Activated CD8-positive, alpha-beta memory T cell treated with anti-CD3 and anti-CD28 coated beads, Interleukin-2, amount 10 ng/mL, durations not matched to agents 7 days and 5 days (primary cell): ENCODE results near the gene OGDH. TPM values are rescaled to one million over a fixed set of nuclear protein-coding genes. Genes with fewer than 3 reads are reported as not detected.

Source experiments
- ATAC-seq: fragments of 150-1000 bp; cut with Tn5 transposase; one replicate; pipeline ENCODE4 v1.10.0; 2021; ENCODE audit warnings: moderate library complexity
- CTCF ChIA-PET: fragments of 350-600 bp; sonication (Branson Sonifier 250); formaldehyde crosslinking; loops from one replicate; lab custom pipeline; 2021; ENCODE audit warnings: antibody characterized with exemption; lab: Charles Lee
- DNase-seq: peaks from one replicate; pipeline ENCODE4 v3.0.0-alpha.2; 2020
- H3K27ac Mint-ChIP-seq: one replicate; pipeline ENCODE4 v1.8.0; 2021; ENCODE audit warnings: mild to moderate bottlenecking, mixed read lengths
- H3K27me3 Mint-ChIP-seq: one replicate; pipeline ENCODE4 v1.8.0; 2021; ENCODE audit warnings: mixed read lengths
- H3K36me3 Mint-ChIP-seq: one replicate; pipeline ENCODE4 v1.8.0; 2021; ENCODE audit warnings: mild to moderate bottlenecking, mixed read lengths
- H3K4me1 Mint-ChIP-seq: one replicate; pipeline ENCODE4 v1.8.0; 2021; ENCODE audit warnings: mixed read lengths
- H3K4me3 Mint-ChIP-seq: one replicate; pipeline ENCODE4 v1.8.0; 2021; ENCODE audit warnings: mild to moderate bottlenecking, moderate library complexity, mixed read lengths
- H3K9me3 Mint-ChIP-seq: one replicate; pipeline ENCODE4 v1.8.0; 2022; ENCODE audit warnings: low read depth, mixed read lengths
- total RNA-seq, 2 experiments: library from RNA; stranded (reverse); gene quantifications; one replicate each; pipeline ENCODE4 v1.2.3, GENCODE V29; 2021

Gene OGDH
- total RNA-seq, 2 experiments from 2014 or later: 134 to 136 TPM

DNA sequence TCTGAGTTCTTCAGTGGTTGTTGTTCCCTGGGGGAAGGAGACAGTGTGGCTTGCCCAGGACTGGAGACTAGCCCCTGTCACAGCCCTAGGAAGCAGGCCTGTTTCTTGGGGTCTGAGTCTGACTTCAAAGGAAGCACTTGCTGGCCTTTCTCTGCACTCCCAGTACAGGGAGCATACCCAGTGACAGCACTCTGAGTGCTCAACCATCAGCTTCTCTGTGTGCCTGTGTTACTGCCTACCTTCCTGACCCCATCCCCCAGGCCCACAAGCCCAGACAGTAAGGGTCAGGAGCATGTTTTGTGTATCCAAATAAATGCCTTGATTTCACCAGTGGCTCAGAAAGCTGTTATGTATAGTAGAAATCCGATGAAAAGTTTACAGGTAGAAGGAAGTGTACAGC, 48.9 kb downstream of the OGDH start:
- Mint-ChIP-seq H3K4me3 (no peak overlapping the region), H3K9me3 (peaks cover under 1% of the 10 kb centered on the region), H3K4me1 (peaks cover 6% of the 10 kb centered on the region), H3K27me3 (no peaks in the 10 kb centered on the region), H3K27ac (peak overlapping the region; percentile 8), H3K36me3 (peaks cover 65% of the 10 kb centered on the region)
- ATAC-seq: no peak
- CTCF ChIA-PET: interaction anchor here (0.8 kb wide), 1 partner anchor 21 kb away, joined by 3 read pairs; no protein-coding TSS in a partner anchor
- DNase-seq: no peak

GRCh38 chr7:44658979-44659378, 52.6 kb downstream of the OGDH start:
- Mint-ChIP-seq H3K4me1 (peaks cover 6% of the 10 kb centered on the region), H3K4me3 (no peak overlapping the region), H3K36me3 (peaks cover 73% of the 10 kb centered on the region), H3K9me3 (peaks cover 11% of the 10 kb centered on the region), H3K27ac (no peak overlapping the region), H3K27me3 (no peaks in the 10 kb centered on the region)
- CTCF ChIA-PET: interaction anchor here (0.7 kb wide), 1 partner anchor 13 kb away, joined by 3 read pairs; no protein-coding TSS in a partner anchor
- ATAC-seq (no peak), DNase-seq (no peak)

GRCh38 chr7:44661233-44661632, 54.8 kb downstream of the OGDH start:
- ATAC-seq: no peak
- H3K4me3 Mint-ChIP-seq: no peak overlapping the region
- CTCF ChIA-PET: no interaction called here
- H3K27me3 Mint-ChIP-seq: no peaks in the 10 kb centered on the region
- peaks cover 6% of the 10 kb centered on the region for H3K4me1 Mint-ChIP-seq
- H3K27ac Mint-ChIP-seq: no peak overlapping the region
- H3K36me3 Mint-ChIP-seq: peaks cover 68% of the 10 kb centered on the region
- peaks cover 11% of the 10 kb centered on the region for H3K9me3 Mint-ChIP-seq
- DNase-seq: no peak

DNA sequence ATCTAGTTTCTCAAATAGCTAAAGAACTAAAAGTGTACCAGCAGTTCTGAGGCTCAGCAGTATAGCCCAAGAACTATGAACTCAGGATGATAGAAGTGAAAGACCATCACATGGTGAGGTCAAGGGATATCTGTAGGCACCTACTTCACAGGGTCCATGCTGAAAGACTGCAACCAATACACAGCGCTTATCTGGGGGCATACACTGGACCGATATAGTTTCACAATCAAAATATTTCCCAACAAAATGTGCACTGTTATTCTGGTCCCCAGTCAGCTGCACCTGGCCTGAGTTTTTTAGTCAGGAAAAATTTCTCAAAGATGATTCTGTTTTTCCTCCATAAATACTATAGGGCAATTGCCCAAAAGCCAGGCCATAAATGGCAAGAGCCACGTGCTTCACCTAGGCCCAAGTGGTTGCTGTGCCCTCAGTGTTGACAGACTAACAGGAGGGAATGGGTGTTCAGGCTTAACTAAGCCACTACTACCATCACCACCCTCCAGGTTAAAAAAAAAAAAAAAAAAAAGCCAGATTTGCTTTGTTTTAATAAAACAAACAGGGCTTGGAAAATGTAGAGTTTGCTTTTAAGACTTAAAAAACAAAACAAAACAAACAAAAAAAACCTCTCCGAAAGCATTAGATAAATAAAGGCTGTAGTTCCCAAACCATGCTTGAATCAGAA, 58.5 kb downstream of the OGDH start:
- peaks cover 53% of the 10 kb centered on the region for H3K36me3 Mint-ChIP-seq
- CTCF ChIA-PET: interaction anchor here (0.5 kb wide), 1 partner anchor 209 kb away, joined by 3 read pairs; no protein-coding TSS in a partner anchor

DNA sequence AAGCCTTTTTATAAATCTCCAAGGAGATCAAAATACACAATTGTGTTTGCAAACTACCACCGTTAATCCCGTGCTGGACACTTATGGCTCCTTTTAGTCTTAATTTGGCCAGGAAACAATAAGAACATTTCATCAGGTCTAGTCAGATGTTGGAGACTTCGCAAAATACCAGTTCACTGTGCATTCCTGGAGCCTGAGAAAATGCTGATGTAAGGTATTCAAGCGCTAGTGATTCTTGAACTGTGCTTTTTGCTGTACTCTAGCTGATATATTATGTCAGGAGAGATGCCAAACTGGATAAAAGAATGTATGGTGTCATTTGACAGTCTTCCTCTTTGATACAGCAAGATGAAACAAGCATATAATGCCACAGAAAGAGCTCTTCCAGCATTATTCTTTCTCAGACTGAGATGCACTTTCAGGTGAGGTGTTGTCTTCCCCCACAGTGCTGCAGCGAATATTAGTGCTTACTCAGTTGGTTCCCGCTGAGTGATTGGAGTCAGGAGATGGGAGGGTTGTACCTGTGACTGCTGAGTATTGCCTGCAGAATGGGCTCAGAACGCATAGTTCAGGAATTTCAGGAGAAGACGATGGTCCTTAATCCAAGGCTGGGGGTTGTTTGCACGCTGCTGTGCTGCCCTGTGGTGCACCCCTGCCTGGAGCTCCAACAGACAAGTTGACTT, 59.2 kb downstream of the OGDH start:
- H3K9me3 Mint-ChIP-seq: peaks cover 7% of the 10 kb centered on the region
- no peak overlapping the region for H3K27ac Mint-ChIP-seq
- peaks cover 2% of the 10 kb centered on the region for H3K4me1 Mint-ChIP-seq
- no peak for DNase-seq
- no peaks in the 10 kb centered on the region for H3K27me3 Mint-ChIP-seq
- no peak for ATAC-seq
- H3K4me3 Mint-ChIP-seq: no peak overlapping the region
- CTCF ChIA-PET: interaction anchor here (0.5 kb wide), 1 partner anchor 208 kb away, joined by 3 read pairs; no protein-coding TSS in a partner anchor
- peaks cover 49% of the 10 kb centered on the region for H3K36me3 Mint-ChIP-seq

More for the DNA sequence above, 58.5 kb downstream of the OGDH start:
- H3K9me3 Mint-ChIP-seq: peaks cover 11% of the 10 kb centered on the region
- H3K4me3 Mint-ChIP-seq: no peak overlapping the region
- H3K27me3 Mint-ChIP-seq: no peaks in the 10 kb centered on the region
- H3K4me1 Mint-ChIP-seq: peaks cover 2% of the 10 kb centered on the region
- ATAC-seq: no peak
- H3K27ac Mint-ChIP-seq: no peak overlapping the region
- no peak for DNase-seq

DNA sequence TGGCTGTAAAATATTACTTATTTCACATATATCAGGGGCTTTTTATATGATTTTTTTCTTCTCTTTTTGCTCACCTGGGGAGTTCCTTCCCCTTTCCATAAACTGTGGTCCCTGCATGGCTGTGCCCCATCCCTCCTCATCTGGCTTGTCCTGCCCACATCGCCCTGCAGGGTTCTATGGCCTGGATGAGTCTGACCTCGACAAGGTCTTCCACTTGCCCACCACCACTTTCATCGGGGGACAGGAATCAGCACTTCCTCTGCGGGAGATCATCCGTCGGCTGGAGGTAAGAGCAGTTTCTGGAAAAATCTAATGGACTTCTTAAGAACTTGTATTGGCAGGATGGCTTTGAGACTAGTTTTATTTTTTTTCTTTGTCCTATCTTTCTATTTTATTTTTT, 60.1 kb downstream of the OGDH start:
- H3K9me3 Mint-ChIP-seq: peaks cover 2% of the 10 kb centered on the region
- CTCF ChIA-PET: no interaction called here
- peaks cover 45% of the 10 kb centered on the region for H3K36me3 Mint-ChIP-seq
- peaks cover 2% of the 10 kb centered on the region for H3K4me1 Mint-ChIP-seq
- no peak overlapping the region for H3K27ac Mint-ChIP-seq
- ATAC-seq (no peak), DNase-seq (no peak)
- H3K4me3 Mint-ChIP-seq: no peak overlapping the region
- H3K27me3 Mint-ChIP-seq: no peaks in the 10 kb centered on the region

DNA sequence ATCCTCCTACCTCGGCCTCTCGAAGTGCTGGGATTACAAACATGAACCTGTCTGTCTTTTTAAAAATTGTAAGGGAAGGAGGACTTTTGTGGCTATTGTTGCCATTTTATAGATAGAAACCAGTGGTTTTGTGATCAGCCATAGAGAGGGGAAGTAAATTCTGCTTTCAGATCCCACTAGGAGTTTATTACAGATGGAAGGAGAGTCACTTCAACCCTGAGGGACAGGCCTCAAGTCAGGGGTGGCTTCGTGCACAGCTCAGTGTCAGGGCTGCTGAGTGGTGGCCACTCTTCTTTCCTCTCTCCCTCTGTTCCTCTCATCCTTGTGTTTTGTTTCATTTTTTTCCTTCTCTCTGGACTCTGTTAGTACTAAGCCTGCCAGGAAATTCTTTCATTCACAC, 60.8 kb downstream of the OGDH start:
- peaks cover 43% of the 10 kb centered on the region for H3K36me3 Mint-ChIP-seq
- H3K4me1 Mint-ChIP-seq: peaks cover 2% of the 10 kb centered on the region
- DNase-seq (no peak), ATAC-seq (no peak)
- no peaks in the 10 kb centered on the region for H3K27me3 Mint-ChIP-seq
- H3K9me3 Mint-ChIP-seq: peaks cover under 1% of the 10 kb centered on the region
- H3K4me3 Mint-ChIP-seq: no peak overlapping the region
- H3K27ac Mint-ChIP-seq: no peak overlapping the region
- CTCF ChIA-PET: no interaction called here

DNA sequence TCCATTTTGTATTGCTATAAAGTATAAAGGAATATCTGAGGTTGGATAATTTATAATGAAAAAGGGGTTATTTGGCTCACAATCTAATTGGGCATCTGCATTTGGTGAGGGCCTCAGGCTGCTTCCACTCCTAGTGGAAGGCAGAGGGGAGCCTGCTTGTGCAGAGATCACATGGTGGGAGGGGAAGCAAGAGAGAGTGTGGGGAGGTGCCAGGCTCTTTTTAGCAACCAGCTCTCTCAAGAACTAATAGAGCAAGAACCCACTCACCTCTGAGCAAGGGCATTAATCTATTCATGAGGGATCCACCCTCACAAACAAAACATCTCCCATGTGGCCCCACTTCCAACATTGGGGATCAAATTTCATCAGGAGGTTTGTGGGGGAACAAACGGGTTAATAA, 64.6 kb downstream of the OGDH start:
- ATAC-seq (no peak), DNase-seq (no peak)
- no peak overlapping the region for H3K4me3 Mint-ChIP-seq
- CTCF ChIA-PET: no interaction called here
- peak overlapping the region; percentile 65 for H3K27ac Mint-ChIP-seq
- H3K27me3 Mint-ChIP-seq: no peaks in the 10 kb centered on the region
- peaks cover 53% of the 10 kb centered on the region for H3K36me3 Mint-ChIP-seq
- peaks cover 2% of the 10 kb centered on the region for H3K4me1 Mint-ChIP-seq
- H3K9me3 Mint-ChIP-seq: no peaks in the 10 kb centered on the region

- Mint-ChIP-seq H3K4me3 (no peak overlapping the region), H3K4me1 (no peaks in the 10 kb centered on the region), H3K27ac (no peak overlapping the region), H3K9me3 (no peaks in the 10 kb centered on the region), H3K36me3 (peaks cover 46% of the 10 kb centered on the region), H3K27me3 (no peaks in the 10 kb centered on the region)
- ATAC-seq (no peak), DNase-seq (no peak)
- CTCF ChIA-PET: no interaction called here
These were observed 66.9 kb downstream of the OGDH start for GRCh38 chr7:44673324-44673723.

- H3K27ac Mint-ChIP-seq: no peak overlapping the region
These were observed 67.3 kb downstream of the OGDH start for GRCh38 chr7:44673771-44674170.

DNA sequence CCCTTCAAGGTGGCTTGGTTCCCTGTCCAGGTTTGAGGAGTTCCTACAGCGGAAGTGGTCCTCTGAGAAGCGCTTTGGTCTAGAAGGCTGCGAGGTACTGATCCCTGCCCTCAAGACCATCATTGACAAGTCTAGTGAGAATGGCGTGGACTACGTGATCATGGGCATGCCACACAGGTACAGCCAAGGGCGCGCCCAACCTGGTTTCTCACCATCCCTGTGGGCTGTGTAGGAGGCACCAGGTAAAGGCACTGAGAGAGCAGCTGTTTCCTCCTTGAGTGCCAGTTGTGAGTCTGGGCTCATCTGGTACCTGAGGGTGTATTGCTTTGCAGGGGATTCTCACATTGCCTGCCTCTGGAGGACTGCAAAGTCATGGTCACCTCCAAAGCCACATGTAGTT, 68.0 kb downstream of the OGDH start:
- peaks cover 47% of the 10 kb centered on the region for H3K36me3 Mint-ChIP-seq
- H3K9me3 Mint-ChIP-seq: no peaks in the 10 kb centered on the region
- no peaks in the 10 kb centered on the region for H3K27me3 Mint-ChIP-seq
- no peaks in the 10 kb centered on the region for H3K4me1 Mint-ChIP-seq
- CTCF ChIA-PET: no interaction called here
- ATAC-seq (no peak), DNase-seq (no peak)
- H3K27ac Mint-ChIP-seq: no peak overlapping the region
- H3K4me3 Mint-ChIP-seq: no peak overlapping the region

More at GRCh38 chr7:44673771-44674170, 67.3 kb downstream of the OGDH start:
- DNase-seq (no peak), ATAC-seq (no peak)
- CTCF ChIA-PET: no interaction called here
- Mint-ChIP-seq H3K27me3 (no peaks in the 10 kb centered on the region), H3K36me3 (peaks cover 48% of the 10 kb centered on the region), H3K4me1 (no peaks in the 10 kb centered on the region), H3K9me3 (no peaks in the 10 kb centered on the region), H3K4me3 (no peak overlapping the region)

- DNase-seq (no peak), ATAC-seq (no peak)
- CTCF ChIA-PET: no interaction called here
- Mint-ChIP-seq H3K9me3 (no peaks in the 10 kb centered on the region), H3K36me3 (peaks cover 51% of the 10 kb centered on the region), H3K4me1 (no peaks in the 10 kb centered on the region), H3K4me3 (no peak overlapping the region), H3K27me3 (no peaks in the 10 kb centered on the region), H3K27ac (no peak overlapping the region)
These were observed 70.3 kb downstream of the OGDH start for GRCh38 chr7:44676776-44677175.

DNA sequence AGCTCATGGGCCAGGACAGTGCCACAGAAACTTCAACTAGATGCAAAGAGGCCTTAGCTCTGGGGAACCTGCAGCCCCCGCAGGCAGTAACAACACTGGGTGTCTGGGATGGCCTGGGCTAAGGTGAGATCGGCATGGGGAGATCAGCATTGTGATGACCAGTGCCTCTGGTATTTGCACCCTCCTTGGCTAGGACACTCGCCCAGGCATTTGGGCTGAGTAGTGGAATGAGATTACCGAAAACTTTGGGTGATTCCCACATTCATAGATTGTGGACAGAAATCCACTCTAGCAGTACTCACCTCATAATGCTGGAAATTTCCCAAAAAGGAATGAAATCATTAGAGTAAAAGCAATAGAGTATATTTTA, 71.7 kb downstream of the OGDH start:
- Mint-ChIP-seq H3K9me3 (no peaks in the 10 kb centered on the region), H3K27ac (no peak overlapping the region), H3K4me1 (no peaks in the 10 kb centered on the region), H3K4me3 (no peak overlapping the region), H3K27me3 (no peaks in the 10 kb centered on the region), H3K36me3 (peaks cover 52% of the 10 kb centered on the region)
- no peak for ATAC-seq
- DNase-seq: no peak
- CTCF ChIA-PET: interaction anchor here (1.4 kb wide), 1 partner anchor 31 kb away, joined by 3 read pairs; no protein-coding TSS in a partner anchor
